ENCODE results near the gene CASKIN1. TPM values are rescaled to one million over a fixed set of nuclear protein-coding genes. Genes with fewer than 3 reads are reported as not detected.
"Not testable (repeated sequence)": the region's sequence is repeated elsewhere in the genome, so short reads cannot be mapped to it uniquely, and the experiment has no call there.

The CASKIN1 gene
- total and polyA plus RNA-seq, 10 donors: 0.24 to 0.32 (median 0.30) TPM; not detected in 7

GRCh38 chr16:2243781-2244180, 47.4 kb upstream of the CASKIN1 start:
- WGBS, 5 donors: 85 to 97% (median 93%) methylated on average over 10 to 11 of the region's 11 CpGs
- TF ChIP-seq POLR2A (IDR thresholded peaks at IDR 0.05) (no peak), CTCF (IDR thresholded peaks at IDR 0.05 in 8 of 11, conservative IDR thresholded peaks at IDR 0.05 in 3 of 11) (no peak), POLR2AphosphoS5 (IDR thresholded peaks at IDR 0.05) (no peak)
- no peak overlapping the region for H3K4me3 ChIP-seq
- H3K36me3 ChIP-seq: peaks cover 0 to 83% (median 46%) of the 10 kb centered on the region in 6 donors
- no peaks in the 10 kb centered on the region for H3K9me3 ChIP-seq
- H3K27me3 ChIP-seq (replicated peaks in 1 of 7): no peaks in the 10 kb centered on the region
- no peak overlapping the region for H3K27ac ChIP-seq
- no peak for DNase-seq
- H3K4me1 ChIP-seq: peaks cover 0 to 17% (median 0%) of the 10 kb centered on the region in 6 donors
- intact Hi-C loops (cut with DNase I; ENCODE audit: low total_unique reads): no loop called here

- WGBS, 5 donors: 92 to 98% (median 96%) methylated on average over 5 to 19 of the region's 19 CpGs
- TF ChIP-seq CTCF (IDR thresholded peaks at IDR 0.05 in 8 of 11, conservative IDR thresholded peaks at IDR 0.05 in 3 of 11) (no peak), POLR2AphosphoS5 (IDR thresholded peaks at IDR 0.05) (peak in 1 of 3 donors; percentile 34)
- Histone ChIP-seq H3K36me3 (peaks cover 0 to 86% (median 46%) of the 10 kb centered on the region in 6 donors), H3K27me3 (replicated peaks in 1 of 7) (peaks cover 0 to 3% (median 1%) of the 10 kb centered on the region in 7 donors), H3K27ac (no peak overlapping the region), H3K4me3 (no peak overlapping the region), H3K4me1 (peaks cover 0 to 16% (median under 1%) of the 10 kb centered on the region in 6 donors), H3K9me3 (no peaks in the 10 kb centered on the region)
- no peak for DNase-seq
- intact Hi-C loops (cut with DNase I; ENCODE audit: low total_unique reads): no loop called here
These were observed 46.7 kb upstream of the CASKIN1 start for GRCh38 chr16:2243031-2243528.

GRCh38 chr16:2242598-2242997, 46.2 kb upstream of the CASKIN1 start:
- intact Hi-C loops (cut with DNase I; ENCODE audit: low total_unique reads): no loop called here
- Histone ChIP-seq H3K4me1 (peaks cover 0 to 21% (median 4%) of the 10 kb centered on the region in 6 donors), H3K4me3 (no peak overlapping the region), H3K9me3 (no peaks in the 10 kb centered on the region), H3K36me3 (peaks cover 0 to 86% (median 45%) of the 10 kb centered on the region in 6 donors), H3K27ac (no peak overlapping the region), H3K27me3 (replicated peaks in 1 of 7) (peaks cover 0 to 8% (median 6%) of the 10 kb centered on the region in 7 donors)
- 69 to 82% (median 80%) methylated on average over 10 to 11 of the region's 11 CpGs for WGBS, 5 donors
- TF ChIP-seq POLR2AphosphoS5 (IDR thresholded peaks at IDR 0.05) (peak in 2 of 3 donors; percentile 7 to 8), CTCF (IDR thresholded peaks at IDR 0.05 in 8 of 11, conservative IDR thresholded peaks at IDR 0.05 in 3 of 11) (no peak), POLR2A (IDR thresholded peaks at IDR 0.05) (no peak)
- no peak for DNase-seq

GRCh38 chr16:2240331-2240730, 43.9 kb upstream of the CASKIN1 start:
- WGBS, 5 donors: 80 to 89% (median 87%) methylated on average over 9 of the region's 9 CpGs
- Histone ChIP-seq H3K36me3 (peaks cover 0 to 88% (median 36%) of the 10 kb centered on the region in 6 donors), H3K27me3 (replicated peaks in 1 of 7) (peaks cover 0 to 30% (median 26%) of the 10 kb centered on the region in 7 donors), H3K4me1 (peaks cover 11 to 43% (median 19%) of the 10 kb centered on the region in 6 donors)
- H3K27ac ChIP-seq; H3K9me3 ChIP-seq; intact Hi-C loops (cut with DNase I; ENCODE audit: low total_unique reads); DNase-seq; H3K4me3 ChIP-seq: not testable (repeated sequence)

Measured in spleen (tissue), 11 donors.